ENCODE results near the gene RTL1.

Gene RTL1

GRCh38 chr14:100865682-100866591, 37.6 kb downstream of the RTL1 start:
- no peak for DNase-seq (ENCODE audit: low spot score)

GRCh38 chr14:100864960-100865681, 38.4 kb downstream of the RTL1 start:
- DNase-seq (ENCODE audit: low spot score) = no peak

DNA sequence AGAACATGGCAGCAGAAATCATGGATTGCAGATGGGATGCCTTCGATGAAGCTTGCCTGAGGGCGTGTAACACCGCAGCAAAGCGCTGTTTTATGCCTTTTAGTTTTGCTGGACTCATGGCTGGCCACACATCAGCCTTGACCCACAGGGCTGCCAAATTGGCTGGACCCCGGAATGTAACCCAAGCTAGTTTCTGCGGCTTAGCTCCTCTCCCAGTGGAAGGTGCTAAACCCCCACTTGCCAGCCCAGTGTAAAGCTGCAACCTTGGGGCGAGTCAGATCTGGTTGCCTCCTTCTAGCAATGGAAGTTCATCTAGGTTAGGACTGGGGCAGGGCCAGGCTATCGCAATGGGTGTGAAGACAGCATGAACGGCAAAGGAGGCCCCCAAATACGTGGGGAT, 39.3 kb downstream of the RTL1 start:
- no peak for DNase-seq (ENCODE audit: low spot score)

GRCh38 chr14:100862793-100863192, 40.7 kb downstream of the RTL1 start:
- DNase-seq (ENCODE audit: low spot score) = no peak

DNA sequence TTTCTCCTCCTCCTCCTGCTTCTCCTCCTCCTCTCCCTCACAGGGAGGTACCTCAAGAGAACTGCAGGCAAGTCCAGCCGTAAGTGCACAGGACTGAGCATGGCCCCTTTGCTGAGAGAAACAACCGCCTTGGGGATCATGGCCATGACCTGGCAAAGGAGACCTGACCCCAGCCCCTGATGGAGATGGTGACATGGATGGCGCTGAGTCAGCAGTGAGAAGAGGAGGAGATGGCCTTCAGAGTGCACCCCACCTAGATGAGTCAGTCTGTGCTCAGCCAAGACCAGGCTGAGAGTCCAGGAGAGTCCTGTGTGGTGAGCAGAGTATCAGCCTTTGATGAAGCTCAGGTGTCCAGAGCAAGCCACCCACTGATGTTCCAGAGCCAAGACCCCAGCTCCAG, 41.2 kb downstream of the RTL1 start:
- DNase-seq (ENCODE audit: low spot score) = no peak

DNA sequence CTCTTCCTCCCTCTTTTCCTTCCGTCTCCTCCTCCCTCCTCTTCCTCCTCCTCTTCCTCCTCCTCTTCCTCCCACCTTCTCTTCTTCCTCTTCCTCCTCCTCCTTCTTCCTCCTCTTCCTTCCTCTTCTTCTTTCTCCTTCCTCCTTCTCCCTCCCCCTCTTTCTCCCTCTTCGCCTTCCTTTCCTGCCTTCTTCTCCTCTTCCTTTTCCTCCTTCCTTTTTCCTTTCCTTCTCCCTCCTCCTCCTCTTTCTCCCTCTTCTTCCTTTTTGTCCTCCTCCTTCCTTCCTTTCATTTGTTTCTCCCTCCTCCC, 41.6 kb downstream of the RTL1 start:
- no peak for DNase-seq (ENCODE audit: low spot score)

DNA sequence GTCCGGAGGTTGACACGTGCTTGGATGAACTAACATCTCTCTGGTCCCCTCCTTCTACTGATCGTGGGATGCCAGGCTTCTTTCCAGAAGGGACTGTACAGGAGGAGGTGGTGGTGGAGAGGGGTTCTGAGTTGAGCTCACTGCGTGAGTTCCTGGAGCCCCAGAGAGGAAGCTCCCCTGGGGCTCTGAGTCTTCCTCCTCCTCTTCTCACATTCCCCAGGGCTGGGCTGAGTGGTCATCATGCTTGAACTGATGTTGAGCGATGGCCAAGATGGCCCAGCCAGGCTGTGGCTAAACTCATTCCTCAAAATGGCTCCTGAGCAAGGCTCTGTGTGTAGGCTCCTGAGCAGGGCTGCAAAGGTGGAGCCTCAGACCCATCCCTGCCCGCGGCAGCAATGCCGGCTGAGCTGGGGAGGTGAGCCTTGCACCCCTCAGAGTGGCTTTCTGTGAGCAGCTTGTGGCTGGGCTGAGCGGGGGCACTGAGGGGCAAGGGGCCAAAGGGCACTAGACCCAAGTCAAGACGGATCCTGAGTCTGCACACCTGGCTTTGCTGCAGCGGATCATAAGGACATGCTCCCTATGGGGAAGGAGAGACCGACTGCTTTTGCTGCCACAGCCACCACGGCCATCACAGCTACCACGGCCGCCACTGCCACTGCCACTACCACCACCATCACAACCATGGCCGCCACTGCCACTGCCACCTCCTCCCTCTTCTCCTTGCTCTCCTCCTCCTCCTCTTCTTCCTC, 42.2 kb downstream of the RTL1 start:
- no peak for DNase-seq (ENCODE audit: low spot score)

DNA sequence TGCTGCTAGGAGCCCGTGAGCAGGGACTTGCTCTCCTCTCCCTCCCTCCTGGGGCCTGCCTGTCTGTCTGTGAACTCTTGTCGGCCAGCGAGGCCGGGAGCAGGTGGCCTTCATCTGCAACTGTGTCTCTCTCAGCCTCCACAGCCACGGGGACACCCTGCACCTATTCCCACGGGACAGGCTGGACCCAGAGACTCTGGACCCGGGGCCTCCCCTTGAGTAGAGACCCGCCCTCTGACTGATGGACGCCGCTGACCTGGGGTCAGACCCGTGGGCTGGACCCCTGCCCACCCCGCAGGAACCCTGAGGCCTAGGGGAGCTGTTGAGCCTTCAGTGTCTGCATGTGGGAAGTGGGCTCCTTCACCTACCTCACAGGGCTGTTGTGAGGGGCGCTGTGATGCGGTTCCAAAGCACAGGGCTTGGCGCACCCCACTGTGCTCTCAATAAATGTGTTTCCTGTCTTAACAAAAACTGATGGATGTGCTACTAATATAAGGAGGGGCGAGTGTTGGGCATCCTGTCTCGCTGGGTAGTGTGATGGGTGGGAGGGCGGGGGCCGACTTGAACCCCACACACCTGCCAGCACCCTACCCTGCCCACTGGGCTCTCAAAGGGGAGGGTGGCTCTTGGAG, 42.9 kb downstream of the RTL1 start:
- no peak for DNase-seq (ENCODE audit: low spot score)

GRCh38 chr14:100859781-100860180, 43.7 kb downstream of the RTL1 start:
- no peak for DNase-seq (ENCODE audit: low spot score)

DNA sequence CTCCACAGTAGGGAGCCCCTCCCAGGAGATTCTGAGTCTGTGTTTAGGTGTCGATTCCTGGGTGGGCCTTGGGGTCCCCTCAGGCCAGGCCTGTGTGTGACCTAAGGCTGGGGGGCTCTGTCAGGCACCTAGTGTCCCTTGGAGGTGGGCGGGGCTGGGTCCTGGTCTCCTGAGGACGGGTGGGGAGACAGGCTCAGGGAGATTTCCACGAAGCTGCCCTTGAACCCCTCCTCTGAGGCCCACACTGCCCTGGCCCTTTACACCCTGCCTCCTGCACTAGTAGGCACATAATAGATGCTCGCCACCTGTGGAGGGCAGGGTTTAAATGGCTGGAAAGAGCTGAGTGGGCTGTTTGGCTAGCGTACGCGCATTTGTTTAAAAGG, 44.7 kb downstream of the RTL1 start:
- no peak for DNase-seq (ENCODE audit: low spot score)

DNA sequence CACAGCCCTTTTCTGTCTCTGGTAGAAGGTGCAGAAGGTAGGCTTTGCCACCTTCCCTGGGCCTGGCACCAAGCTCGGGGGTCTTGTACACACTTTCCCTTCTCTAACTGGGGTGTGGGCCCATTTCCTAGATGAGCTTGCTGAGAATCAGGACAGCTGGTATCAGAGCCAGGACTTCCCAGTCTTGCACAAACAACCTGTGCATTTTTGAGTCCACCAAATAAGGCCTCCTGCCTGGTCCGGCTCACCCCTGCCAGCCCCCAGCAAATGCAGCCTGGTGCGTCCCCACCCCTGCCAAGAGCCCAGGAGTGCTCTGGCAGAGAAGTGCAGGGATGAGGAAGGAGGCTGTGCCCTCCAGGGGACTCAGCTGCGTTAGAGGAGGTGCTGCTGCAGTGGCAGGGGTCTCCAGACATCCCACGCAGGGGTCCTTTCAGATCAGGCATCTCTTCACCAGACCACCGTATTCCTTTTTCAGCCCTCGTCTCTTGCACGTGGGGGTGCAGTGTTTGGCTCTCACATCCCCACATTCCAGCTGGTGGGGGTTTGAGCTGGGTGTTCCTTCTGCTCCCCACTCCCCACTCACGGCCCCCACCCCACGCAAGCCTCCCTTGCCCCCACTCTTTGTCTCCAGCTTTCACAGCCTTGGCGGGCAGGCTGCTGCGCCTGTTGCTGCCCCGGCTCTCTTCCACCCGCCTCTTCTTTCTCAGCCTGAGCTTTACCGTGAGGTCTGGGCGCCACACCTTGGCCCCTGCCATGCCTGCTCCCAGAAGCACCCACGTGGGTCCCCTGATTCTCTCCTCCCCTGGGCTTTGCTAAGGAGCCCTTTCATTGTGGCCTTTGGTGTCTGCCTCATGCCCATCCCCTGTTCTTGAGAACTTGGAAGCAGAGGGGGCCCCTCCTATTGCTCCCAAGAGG, 45.3 kb downstream of the RTL1 start:
- DNase-seq (ENCODE audit: low spot score) = no peak

- DNase-seq (ENCODE audit: low spot score) = no peak
Measured at GRCh38 chr14:100857233-100857922, 46.1 kb downstream of the RTL1 start.

DNA sequence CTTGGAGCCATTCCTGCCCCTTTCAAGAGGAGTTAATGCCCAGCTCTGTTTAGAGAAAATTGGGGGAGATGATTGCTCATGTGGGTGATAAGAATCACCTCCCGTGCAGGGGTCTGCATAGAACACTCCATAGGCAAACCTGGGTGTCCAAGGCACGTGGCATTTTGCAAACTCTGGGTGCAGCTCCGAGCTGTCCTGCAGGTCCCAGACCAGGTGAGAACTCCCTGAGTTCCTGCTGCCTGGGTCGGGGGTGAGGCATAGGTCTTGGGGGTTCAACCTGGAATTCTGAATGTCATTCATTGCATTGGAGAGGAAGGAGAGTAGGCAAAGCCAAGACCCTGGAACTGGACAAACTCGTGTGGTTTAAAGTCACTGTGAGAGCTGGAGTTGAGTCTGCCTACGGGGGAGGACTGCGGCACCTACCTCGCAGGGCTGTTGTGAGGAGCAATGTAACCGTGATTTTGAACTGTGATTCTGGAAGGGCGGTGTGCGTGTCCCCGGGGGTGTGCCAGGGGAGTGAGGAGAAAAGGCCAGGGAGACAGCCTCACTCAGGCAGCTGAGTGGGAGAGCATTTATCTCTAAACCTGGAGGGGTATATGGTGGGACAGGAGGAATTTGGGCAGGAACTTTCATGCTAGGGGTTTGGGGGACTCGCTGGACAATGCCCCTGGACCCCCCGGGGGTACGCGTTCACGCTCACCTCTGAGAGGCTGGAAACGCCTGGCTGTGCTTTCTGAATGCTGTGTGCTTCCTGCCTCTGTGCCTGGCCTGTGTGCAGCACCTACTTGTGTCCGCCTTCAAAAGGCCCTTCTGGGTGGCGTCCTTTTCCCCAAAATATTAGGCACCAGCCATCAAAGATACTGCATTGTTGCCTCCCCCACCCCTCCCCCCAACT, 47.2 kb downstream of the RTL1 start:
- DNase-seq (ENCODE audit: low spot score) = no peak

- DNase-seq (ENCODE audit: low spot score) = no peak
Measured at GRCh38 chr14:100855256-100855930, 48.1 kb downstream of the RTL1 start.

GRCh38 chr14:100854435-100854834, 49.1 kb downstream of the RTL1 start:
- no peak for DNase-seq (ENCODE audit: low spot score)

DNA sequence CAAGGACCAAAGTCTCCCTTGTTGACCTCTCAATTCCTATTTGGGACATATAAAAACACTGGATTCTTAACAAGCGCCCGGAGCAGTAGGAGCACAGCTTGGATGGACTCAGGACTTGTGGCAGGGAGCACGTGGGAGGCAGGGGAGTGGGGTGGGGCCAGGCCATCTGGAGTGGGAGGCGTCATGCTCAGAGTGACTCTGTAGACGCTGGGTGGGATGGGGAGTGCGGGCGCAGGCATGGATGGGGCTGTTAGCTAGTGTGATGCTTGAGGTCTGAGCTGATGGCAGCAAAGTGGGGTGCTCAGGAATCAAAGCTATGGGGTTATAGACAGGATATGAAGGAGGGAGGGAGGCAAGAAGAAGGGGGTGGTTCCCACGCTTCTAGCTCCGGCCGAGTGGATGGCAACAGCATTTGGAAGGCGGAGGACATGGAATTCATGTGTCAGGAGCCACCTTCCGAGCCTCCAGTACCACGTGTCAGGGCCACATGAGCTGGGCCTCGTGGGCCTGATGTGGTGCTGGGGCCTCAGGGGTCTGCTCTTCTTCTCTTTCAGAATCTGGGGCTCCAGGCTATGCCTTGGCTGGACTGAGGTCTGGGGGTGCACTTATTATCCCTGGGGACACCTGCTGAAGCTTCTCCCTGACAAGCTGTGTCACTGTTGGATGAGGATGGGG, 51.4 kb downstream of the RTL1 start:
- DNase-seq (ENCODE audit: low spot score) = no peak

- no peak for DNase-seq (ENCODE audit: low spot score)
Measured at GRCh38 chr14:100851586-100851916, 52.0 kb downstream of the RTL1 start.

- peak; percentile 77 for DNase-seq (ENCODE audit: low spot score)
Measured at GRCh38 chr14:100850841-100851585, 52.5 kb downstream of the RTL1 start.

Measured in hematopoietic multipotent progenitor cell treated with erythropoietin and hydrocortisone succinate and interleukin-3 and kit ligand, for 15 days (in vitro differentiated cells).